GM21423 (cell line): Measurements from ENCODE around the gene PITPNC1.
"Not testable (repeated sequence)": the region's sequence is repeated elsewhere in the genome, so short reads cannot be mapped to it uniquely, and the experiment has no call there.

Experiments
- ATAC-seq: cut with Tn5 transposase; IDR thresholded peaks from one replicate; pipeline ENCODE4 v1.9.1; 2021; ENCODE audit warnings: mild to moderate bottlenecking, moderate library complexity; ENCODE audit not compliant: unreplicated experiment

Gene PITPNC1

DNA sequence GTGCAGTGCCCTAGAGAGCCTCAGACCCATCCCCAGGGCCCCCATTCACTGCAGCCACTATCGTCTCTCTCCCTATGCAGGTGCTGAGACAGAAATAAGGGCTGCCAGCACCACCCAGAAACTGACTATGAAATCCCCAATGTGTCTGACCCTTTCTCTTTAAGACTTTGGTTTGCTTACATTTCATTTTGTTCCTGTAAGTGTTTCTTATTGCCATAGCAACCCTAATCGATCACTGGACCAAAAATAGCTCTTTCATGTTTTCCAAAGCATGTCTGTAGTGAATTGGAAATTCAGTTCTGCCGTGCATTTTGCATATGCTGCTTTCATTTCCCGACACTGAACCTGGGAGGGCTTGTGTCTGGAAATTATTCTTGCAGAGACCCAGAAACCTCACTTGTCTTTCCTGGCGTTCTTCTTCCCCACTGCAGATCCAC, 192.0 kb downstream of the PITPNC1 start:
- no peak for ATAC-seq

DNA sequence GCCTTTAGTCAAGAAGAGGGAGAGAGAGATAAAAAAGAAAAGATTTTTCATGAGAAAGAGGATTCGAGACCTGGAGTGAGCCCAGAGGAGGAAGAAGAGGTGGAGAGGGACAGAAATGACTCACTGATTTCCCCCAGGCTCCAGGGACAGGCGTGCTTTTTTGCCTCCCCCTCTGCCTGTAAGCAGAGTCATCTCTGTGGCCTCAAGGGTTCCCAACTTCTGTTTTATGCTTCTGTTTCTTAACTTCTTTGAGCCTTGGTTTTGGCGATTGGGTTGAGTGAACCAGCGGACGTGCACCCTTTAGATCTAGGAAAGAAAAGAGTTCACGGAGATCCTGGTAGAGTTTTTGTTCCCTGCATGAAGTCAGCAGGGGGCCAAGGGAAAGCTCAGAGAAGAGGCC, 192.8 kb downstream of the PITPNC1 start:
- no peak for ATAC-seq

DNA sequence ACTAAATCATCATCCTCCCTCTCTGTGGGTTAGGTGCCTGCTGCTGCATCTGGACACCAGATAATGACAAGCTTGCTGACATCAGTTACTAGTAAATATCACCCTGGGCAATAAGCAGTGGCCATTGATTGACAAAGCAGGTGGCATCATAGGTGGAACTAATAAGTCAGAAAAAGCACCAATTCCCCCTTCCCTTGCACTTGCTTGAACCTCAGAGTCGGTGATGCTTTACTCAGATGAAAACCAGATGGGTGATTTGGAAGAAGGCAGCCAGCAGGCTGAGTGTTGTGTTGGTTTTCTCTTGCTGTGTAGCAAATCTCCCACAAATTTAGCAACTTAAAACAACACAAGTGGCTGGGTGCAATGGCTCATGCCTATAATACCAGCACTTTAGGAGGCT, 193.7 kb downstream of the PITPNC1 start:
- ATAC-seq: no peak

DNA sequence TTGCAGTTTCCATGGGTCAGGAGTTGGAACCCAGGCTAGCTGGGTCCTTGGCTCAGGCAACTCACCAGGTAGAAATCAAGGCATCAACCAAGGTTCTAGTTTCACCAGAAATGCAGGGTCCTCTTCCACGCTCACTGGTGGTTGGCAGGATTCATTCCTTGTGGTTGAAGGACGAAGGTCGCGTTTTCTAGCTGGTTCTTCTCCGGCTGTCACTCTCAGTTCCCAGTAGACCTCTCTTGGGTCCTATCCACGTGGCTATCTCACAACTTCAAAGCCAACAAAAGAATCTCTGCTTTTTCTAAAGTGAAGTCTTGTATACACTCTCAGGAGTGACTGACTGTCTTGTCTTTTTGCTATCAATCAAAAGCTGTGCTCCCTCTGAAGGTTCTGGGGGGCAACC, 194.4 kb downstream of the PITPNC1 start:
- no peak for ATAC-seq

DNA sequence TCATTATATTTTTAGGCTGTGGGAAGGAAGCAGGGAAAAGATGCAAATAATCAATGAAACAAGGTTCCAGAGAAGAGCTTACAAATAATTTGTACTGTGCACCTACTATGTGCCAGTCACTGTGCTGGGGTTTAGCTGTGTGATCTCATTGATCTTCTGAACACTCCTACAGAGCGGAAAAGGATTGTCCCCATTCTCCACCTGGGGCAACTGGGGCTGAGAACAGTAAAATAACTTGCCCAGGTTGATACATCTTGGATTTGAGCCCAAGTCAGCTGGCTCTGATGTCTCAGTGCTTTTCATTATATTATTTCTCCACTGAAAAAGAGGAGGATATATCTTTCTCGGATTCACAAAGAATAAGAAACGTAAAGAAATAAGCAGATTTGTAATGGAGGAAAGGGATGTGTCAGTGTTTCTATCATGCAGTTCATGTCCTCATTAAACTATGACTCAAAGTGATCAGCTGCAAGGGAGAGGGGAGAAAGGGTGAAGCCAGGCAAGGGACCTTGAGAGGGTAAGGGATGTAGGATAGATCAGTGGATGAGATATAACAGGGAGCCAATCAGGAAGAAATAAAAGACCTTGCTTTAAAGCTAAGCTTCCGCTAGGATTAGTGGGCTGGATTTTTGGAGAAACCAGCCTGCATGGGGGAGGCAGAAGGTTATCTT, 197.0 kb downstream of the PITPNC1 start:
- no peak for ATAC-seq

DNA sequence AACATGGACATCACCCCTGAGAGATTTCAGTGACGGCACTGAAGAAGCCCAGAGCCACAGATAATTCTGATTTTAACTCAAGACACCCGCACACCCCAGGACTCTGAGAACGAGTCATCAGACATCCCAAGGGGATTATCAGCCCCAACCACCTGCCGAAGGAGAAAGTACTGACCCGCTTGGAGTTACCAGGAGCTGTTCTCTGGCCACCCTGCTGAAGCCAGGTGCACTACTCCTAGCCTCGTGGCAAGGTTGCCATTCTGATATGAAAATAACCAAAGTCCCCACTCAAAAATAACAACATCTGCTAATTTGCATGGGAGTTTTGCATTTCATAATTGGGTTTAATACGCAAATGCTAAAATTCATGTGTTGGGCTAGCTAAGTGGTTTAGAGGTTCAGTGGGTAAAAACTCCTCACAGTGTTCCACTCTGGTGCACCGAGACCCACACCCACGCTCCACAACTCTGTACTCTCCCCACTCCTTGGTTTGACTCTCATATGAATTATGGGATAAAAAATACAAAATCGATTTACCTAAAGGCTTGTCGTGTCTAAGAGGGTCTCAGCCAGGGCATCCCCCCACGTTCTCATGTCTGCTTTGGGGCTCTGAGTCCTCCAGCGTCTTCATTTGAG, 197.7 kb downstream of the PITPNC1 start:
- no peak for ATAC-seq

DNA sequence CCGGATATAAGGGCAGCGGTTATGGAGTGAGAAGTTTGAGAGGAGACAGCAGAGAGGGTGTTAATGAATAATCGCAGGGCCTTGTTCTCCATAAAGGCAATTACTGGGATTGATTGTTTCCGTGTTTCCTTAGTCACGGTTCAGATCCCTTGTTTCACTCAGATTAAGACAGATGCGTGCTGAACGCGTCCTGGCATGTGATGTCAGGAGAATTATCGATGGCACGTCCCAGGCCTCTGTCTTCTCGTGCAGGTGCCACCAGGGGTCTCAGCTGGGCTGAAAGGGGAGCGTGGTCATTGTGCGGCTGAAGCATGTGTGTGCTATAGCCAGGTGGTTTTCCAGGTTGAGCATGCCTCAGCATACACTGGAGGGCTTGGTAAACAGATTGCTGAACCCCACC, 198.2 kb downstream of the PITPNC1 start:
- no peak for ATAC-seq

DNA sequence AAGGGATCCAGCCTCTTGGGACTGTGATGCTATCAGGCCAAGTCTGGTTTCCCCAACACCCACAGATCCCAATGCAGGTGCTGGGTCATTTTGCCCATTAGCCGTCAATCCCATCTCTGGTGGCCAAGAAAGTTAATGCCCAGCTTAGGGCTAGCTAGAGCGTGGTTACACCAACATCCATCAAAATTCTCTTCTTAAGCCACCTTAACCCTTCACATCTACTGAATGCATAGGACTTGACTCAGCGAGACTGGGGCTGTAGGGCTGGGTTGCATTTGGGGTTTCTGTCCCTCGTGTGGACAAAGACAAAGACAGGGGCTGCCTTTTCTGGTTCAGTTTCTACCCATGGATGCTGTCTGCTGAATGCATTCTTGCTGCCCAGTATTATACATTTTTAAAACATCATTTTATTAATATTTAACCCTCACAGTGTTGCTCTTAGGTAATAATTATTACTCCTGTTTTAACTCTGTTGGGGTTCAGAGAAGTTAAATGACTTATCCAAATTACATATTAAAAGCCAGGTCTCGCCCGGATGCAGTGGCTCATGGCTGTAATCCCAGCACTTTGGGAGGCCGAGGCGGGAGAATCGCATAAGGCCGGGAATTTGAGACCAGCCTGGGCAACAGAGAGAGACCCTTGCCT, 199.5 kb downstream of the PITPNC1 start:
- no peak for ATAC-seq

DNA sequence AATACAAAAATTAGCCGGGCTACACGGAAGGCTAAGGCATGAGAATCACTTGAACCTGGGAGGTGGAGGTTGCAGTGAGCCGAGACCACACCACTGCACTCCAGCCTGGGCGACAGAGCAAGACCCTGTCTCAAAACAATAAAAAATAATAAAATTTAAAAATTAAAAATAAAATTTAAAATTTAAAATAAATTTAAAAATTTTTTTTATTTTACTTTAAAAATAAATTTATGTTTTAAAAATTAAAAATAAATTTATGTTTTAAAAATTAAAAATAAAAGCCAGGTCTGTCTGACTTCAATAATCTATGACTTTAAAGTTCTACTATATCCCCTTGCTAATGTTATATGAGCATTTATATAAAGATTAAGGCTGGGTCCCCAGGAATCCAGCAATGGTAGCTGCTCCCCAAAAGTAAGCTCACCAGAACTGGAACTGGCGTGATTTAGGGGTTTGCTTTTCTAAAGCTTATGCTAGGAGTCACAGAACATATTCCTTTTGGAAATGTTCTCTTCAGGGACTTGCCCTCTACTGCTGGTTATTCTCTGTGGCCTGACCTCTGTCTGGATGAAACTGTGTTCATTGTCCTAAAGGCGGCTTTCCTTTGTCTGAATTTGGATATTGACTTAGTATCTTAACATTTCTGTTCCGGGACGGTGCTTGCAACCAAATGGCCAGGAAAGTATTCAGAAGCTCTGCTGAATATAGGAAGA, 200.5 kb downstream of the PITPNC1 start:
- no peak for ATAC-seq

DNA sequence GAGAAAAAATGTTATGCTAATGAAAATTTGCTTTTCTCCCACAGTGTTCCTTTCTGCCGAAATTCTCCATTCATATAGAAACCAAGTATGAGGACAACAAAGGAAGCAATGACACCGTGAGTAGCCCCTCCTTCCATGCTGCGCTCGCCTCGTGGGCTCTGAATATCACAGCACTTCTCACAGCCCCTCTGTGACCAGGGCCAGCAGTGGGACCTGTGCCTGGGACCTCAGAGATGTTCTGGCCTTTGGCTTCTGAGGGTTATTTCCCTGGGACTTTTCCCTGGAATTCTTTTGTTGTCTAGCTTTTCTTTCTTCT, 201.0 kb downstream of the PITPNC1 start:
- no peak for ATAC-seq

DNA sequence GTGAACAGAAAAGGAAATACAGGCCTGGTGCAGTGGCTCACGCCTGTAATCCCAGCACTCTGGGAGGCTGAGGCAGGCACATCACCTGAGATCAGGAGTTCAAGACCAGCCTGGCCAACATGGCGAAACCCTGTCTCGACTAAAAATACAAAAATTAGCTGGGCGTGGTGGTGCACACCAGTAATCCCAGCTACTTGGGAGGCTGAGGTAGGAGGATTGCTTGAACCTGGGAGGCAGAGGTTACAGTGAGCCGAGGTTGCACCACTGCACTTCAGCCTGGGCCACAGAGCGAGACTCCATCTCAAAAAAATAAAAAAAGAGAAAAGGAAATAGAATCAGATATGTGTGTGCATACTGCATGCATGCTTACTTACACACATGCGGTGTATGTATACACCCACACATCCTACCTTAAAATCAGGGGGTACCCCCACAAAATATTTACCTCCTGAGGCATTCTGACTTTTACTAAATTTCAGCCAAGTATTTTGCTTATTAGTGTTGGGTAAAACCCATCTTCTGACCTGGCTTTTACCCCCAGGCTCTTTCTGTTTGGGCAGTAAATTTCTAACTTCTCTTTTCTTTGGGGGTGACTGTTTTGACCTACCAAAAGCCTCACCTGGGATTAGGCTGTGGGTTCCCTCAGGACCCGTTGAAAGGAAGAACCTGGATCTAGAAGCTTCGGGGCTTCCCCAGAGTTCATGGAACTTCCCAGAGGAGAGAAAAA, 201.8 kb downstream of the PITPNC1 start:
- ATAC-seq: not testable (repeated sequence)

DNA sequence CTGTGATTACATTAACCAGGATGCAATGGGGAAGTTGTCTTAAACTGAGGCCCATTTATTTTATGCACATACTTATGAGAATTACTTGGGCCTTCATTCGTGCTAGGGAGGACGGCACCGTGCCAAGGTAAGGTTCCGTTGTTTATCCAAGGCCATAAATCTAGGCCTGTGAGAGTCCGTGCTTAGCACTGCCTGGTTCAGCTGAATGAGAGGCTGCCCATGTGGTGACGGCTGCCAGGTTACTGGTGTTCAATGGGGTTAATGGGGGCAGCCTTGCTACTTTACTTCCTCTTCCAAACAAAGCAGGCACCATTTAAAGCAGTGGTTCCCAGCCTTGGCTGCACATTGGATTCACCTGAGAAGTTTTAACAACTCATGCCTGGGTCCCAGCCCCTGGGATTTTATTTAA, 205.6 kb downstream of the PITPNC1 start:
- no peak for ATAC-seq

DNA sequence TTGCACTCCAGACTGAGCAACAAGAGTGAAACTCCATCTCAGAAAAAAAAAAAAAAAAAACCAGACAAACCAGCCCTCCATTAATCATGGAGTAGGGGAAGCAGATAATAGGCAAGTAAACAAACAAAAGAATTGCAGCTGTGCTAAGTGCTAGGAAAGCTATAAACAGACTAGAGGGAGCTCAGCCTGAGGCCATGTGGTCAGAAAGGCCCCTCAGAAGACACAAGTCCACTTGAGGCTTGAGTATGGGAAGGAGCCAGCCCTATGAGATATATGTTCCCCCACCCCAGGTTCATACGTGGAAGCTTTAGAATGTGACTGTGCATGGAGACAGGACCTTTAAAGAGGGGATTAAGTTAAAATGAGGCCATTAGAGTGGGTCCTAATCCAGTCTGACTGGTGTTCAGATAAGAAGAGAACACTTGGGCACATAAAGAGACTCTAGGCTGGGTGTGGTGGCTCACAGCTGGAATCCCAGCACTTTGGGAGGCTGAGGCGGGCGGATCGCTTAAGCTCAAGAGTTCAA, 208.1 kb downstream of the PITPNC1 start:
- no peak for ATAC-seq

DNA sequence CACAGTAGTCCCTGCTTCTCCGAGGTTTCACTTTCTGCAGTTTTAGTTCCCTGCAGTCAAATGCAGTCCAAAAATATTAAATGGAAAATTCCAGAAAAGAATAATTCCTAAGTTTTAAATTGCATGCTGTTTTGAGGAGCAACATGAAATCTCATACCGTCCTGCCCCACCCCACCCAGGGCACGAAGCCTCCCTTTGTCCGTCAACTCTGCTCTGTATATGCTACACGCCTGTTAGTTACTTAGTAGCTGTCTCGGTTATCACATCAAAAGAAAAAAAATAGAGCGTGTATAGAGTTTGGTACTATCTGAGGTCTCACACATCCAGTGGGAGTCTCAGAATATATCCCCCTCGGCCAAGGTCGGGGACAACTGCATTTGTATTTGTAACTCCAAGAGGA, 211.2 kb downstream of the PITPNC1 start:
- no peak for ATAC-seq

DNA sequence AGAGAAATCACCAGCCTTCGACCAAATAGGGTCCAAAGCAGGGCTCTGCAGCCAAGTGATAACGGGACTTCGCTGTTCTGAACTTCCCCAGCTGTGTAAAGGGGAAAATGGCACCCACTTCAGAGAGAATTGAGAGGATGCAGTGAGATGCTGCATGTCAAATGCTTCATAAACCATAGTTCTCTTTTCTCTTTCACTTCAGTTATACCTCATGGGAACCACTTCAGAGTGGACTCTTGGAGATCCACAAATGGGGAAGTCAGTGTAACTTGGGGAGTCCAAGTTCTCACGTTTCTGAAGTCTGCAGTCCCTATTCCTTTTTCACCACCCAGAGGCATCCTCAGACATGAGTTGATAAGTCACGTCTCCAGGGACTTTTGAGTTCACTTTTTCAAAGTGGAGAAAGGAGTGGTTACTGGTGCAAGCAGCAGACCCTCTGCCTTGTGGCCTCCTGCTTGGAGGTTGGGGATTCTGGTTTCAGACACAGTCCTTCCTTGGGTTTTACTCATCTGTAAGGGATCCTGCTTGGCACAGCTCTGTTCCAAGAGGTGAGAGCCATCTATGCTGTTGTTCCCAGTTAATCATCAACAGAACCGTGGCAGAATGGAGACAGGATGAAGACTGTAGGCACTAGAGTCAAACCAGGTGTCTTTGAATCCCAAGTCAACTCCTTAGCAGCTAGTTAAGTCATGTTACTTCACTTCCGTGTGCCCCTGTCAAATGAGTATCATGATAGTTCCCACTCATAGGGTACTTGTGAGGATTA, 217.2 kb downstream of the PITPNC1 start:
- peak; percentile 67 for ATAC-seq

DNA sequence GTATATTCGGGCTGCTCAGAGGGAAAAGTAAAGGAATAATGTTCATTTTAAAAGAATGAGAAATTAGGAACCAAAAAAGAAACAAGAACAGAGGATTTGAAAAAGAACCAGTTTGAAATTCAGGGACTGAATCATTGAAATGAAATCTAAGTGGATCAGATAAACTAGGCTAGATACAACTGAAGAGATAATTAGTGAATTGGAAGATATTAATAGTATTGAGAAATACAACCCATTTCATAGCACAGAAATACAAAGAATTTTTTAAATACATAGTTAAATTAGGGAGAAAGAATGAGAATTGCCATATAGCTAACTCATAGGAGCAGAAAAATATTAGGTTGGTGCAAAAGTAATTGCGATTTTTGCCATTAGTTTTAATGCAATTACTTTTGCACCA, 223.3 kb downstream of the PITPNC1 start:
- ATAC-seq: no peak

DNA sequence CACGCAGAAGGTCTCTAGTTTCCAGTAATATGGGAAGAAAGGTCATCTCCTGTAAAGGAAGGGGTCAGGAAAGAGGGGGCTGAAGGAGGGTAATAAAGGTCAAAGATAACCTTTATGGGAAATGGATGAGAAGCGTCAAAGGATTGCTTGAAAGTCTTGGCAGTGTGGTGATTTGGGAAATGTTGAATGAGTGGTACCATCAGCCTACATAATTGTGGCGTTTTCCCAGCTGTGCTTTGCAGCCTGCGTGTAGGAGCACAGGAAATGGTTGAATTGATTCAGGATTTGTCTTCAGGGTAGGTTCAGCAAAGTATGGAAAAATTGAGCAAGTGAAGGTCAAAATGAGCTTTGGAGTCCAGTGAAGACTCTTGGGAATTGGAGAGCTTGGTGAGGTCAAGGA, 224.8 kb downstream of the PITPNC1 start:
- ATAC-seq: no peak

DNA sequence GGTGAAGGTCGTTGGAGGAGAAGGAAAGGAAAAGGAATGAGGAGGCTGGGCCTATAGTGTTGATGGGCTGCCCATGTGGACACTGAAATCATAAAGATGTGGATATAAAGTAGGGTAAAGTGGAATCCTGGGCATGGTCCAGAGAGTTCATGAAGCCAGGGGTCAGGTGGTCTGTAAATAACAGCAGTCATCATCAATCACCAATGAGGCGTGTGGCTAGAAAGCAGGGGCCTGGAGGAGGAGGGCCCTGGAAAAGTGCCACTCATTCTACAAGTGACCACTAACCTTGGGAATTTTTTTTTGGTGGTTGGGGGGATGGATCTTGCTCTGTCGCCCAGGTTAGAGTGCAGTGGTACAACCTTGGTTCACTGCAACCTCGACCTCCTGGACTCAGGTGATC, 225.4 kb downstream of the PITPNC1 start:
- ATAC-seq: no peak

DNA sequence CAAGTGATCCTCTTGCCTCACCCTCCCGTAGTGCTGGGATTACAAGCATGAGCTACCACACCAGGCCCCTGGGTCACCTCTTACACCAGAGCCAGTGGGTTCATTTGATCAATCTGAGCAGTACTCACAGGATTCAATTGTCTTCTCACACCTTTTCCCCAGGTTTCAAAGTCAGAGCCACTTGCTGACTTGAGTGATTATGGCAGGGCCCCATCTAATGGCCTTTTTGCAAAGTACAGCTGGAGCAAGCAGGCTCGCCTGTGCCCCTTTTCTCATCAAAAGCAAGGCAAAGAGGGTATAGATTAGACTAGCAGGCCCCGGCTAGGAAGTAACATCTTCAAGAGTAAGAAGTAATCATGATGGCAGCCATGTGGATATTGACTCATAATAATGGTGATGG, 225.9 kb downstream of the PITPNC1 start:
- ATAC-seq: no peak

DNA sequence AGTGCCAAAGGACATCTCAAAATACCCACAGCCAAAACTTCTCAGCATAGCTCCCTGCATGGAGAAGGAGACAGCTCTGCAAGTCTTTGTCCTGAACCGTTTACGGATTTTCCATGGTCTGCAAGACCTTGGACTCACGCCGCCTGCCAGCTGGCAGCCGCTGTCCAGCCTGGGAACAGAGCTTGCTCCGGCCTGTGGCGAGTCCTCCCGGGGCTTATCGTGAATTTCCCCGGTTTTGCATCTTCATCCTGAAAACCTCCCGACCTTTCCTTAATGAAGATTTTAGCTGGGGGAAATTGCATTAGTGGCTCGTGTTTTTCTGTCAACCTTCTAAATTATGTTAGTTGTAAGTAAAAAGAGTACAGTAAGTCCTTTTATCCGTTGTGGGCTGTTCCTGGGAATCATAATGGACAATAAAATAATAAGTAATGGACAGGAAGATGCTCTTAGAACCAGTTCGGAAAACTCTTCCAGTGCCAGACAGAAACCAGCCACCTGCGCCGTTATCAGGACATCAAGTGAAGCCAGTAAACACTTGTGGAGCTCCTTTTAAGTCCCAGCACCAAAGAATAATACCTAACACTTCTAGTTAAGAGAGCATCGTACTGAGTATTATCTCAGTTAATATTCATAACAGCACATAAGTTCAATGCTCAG, 228.3 kb downstream of the PITPNC1 start:
- no peak for ATAC-seq
